BLaER1 (cell line): ENCODE results near the gene CLASP1.
"Not testable (repeated sequence)": the region's sequence is repeated elsewhere in the genome, so short reads cannot be mapped to it uniquely, and the experiment has no call there.

Experiments used
- H3K27ac ChIP-seq: shearing (Covaris generic); formaldehyde crosslinking; 2 replicates; pipeline ENCODE4 v1.8.1; 2022
- H3K27me3 ChIP-seq: shearing (Covaris generic); formaldehyde crosslinking; 2 replicates; pipeline ENCODE4 v1.8.1; 2022
- H3K36me3 ChIP-seq: shearing (Covaris generic); formaldehyde crosslinking; 2 replicates; pipeline ENCODE4 v1.8.1; 2022
- H3K4me1 ChIP-seq: shearing (Covaris generic); formaldehyde crosslinking; 2 replicates; pipeline ENCODE4 v1.8.1; 2022
- H3K4me2 ChIP-seq: shearing (Covaris generic); formaldehyde crosslinking; 2 replicates; pipeline ENCODE4 v1.8.1; 2022
- H3K4me3 ChIP-seq: shearing (Covaris generic); formaldehyde crosslinking; 2 replicates; pipeline ENCODE4 v1.8.1; 2022
- H3K9ac ChIP-seq: shearing (Covaris generic); formaldehyde crosslinking; 2 replicates; pipeline ENCODE4 v1.8.1; 2022
- H3K9me3 ChIP-seq: shearing (Covaris generic); formaldehyde crosslinking; 2 replicates; pipeline ENCODE4 v1.8.1; 2022
- H4K20me1 ChIP-seq: shearing (Covaris generic); formaldehyde crosslinking; 2 replicates; pipeline ENCODE4 v1.8.1; 2022
- Cebpa-rat ChIP-seq: shearing (Covaris generic); IDR thresholded peaks from 2 replicates; pipeline ENCODE4 v1.8.1; 2022

The CLASP1 gene

DNA sequence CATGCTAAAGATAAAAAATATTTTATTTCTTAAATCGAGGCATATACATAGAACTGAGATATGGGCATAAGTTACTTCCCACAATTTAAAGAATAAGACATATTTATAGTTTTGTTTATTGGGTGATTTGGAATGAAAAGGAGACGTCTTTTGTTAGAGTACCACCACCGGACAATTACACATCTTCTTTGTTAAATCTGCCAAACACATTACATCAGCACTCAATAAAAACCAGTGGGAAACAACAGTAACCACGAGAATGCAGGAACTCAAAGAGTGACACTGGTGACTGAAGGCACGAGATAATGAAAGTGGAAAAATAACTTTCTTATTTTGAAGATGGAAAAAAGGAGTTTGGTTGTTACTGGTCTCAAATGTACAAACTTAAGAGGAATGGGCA is 271.6 kb downstream of the CLASP1 start:
- Histone ChIP-seq H3K4me3 (no peak overlapping the region), H3K9me3 (peaks cover 7% of the 10 kb centered on the region), H4K20me1 (peaks cover 6% of the 10 kb centered on the region; the same call in 1 of the 2 replicates), H3K4me2 (no peak overlapping the region), H3K27ac (no peak overlapping the region), H3K9ac (no peak overlapping the region), H3K27me3 (no peaks in the 10 kb centered on the region), H3K36me3 (peaks cover 97% of the 10 kb centered on the region), H3K4me1 (peaks cover 9% of the 10 kb centered on the region; the same call in 1 of the 2 replicates)
- no peak for TF ChIP-seq Cebpa-rat

DNA sequence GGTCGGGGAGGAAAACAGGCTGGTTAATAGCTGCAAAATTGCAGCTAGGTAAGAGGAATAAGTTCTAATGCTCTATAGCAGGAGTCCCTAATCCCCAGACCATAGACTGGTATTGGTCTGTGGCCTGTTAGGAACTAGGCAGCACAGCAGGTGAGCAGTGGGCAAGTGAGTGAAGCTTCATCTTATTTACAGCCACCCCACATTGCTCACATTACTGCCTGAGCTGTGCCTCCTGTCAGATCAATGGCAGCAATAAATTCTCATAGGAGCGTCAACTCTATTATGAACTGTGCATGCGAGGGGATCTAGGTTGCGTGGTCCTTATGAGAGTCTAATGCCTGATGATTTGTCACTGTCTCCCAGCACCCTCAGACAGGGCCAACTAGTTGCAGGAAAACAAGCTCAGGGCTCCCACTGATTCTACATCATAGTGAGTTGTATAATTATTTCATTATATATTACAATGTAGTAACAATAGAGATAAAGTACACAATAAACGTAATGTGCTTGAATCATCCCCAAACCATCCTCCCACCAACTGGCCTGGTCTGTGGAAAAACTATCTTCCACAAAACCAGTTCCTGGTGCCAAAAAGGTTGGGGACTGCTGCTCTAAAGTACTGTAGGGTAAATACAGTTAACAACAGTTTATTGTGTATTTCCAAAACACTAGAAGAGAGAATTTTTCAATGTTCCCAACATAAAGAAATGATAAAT is 272.6 kb downstream of the CLASP1 start:
- H3K4me1 ChIP-seq = peaks cover 5% of the 10 kb centered on the region; the same call in 1 of the 2 replicates
- H3K9ac ChIP-seq = no peak overlapping the region
- no peak for TF ChIP-seq Cebpa-rat
- H3K27ac ChIP-seq = no peak overlapping the region
- H3K27me3 ChIP-seq = no peaks in the 10 kb centered on the region
- H3K9me3 ChIP-seq = peaks cover 7% of the 10 kb centered on the region
- H3K4me3 ChIP-seq = no peak overlapping the region
- H3K4me2 ChIP-seq = no peak overlapping the region
- peaks cover 6% of the 10 kb centered on the region; the same call in 1 of the 2 replicates for H4K20me1 ChIP-seq
- peaks cover 97% of the 10 kb centered on the region for H3K36me3 ChIP-seq

DNA sequence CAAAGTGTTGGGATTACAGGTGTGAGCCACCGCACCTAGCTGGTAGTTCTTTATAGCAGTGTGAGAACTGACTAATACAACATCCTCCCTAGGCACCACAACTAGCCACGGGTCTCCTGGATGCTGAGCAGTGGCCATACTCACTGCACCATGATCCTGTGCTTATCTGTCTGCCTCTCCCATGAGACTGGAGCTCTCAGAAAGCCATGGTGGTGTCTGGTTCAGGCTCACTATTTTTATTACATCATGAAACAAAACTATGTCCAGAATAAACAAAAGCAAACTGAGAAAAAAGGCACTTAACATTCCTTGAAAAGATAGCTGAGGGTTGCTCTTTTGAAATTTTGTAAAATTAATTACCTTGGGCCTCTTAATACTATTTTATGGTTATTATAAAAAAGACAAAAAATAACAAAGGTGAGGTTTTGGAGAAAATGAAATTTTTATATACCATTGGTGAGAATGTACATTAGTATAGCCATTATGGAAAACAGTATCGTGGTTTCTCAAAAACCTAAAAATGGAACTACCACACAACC is 273.6 kb downstream of the CLASP1 start:
- TF ChIP-seq Cebpa-rat = no peak
- peaks cover under 1% of the 10 kb centered on the region; the same call in 1 of the 2 replicates for H4K20me1 ChIP-seq
- H3K27ac ChIP-seq = no peak overlapping the region
- no peak overlapping the region for H3K4me3 ChIP-seq
- H3K9ac ChIP-seq = no peak overlapping the region
- H3K9me3 ChIP-seq = peaks cover 7% of the 10 kb centered on the region
- peaks cover 97% of the 10 kb centered on the region for H3K36me3 ChIP-seq
- no peaks in the 10 kb centered on the region for H3K27me3 ChIP-seq
- no peak overlapping the region for H3K4me2 ChIP-seq
- no peaks in the 10 kb centered on the region for H3K4me1 ChIP-seq

DNA sequence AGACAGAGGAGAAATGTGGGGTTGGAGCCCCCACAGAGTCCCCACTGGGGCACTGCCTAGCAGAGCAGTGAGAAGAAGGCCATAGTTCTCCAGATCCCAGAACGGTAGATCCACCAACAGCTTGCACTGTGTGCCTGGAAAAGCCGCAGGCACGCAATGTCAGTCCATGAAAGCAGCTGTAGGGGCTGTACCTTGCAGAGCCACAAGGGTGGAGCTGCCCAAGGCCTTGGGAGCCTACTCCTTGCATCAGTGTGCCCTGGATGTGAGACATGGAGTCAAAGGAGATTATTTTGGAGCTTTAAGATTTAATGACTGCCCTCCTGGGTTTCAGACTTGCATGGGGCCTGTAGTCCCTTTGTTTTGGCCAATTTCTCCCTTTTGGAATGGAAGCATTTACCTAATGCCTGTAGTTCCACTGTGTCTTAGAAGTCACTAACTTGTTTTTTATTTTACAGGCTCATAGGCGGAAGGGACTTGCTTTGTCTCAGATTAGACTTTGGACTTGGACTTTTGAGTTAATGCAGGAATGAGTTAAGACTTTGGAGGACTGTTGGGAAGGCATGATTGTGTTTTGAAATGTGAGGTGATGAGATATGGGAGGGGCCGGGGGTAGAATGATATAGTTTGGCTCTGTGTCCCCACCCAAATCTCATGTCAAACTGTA is 274.7 kb downstream of the CLASP1 start:
- not testable (repeated sequence) for H3K27ac ChIP-seq, H3K9ac ChIP-seq, H3K9me3 ChIP-seq, H4K20me1 ChIP-seq, H3K4me2 ChIP-seq, H3K4me3 ChIP-seq, H3K27me3 ChIP-seq, H3K4me1 ChIP-seq
- H3K36me3 ChIP-seq = peaks cover 93% of the 10 kb centered on the region

DNA sequence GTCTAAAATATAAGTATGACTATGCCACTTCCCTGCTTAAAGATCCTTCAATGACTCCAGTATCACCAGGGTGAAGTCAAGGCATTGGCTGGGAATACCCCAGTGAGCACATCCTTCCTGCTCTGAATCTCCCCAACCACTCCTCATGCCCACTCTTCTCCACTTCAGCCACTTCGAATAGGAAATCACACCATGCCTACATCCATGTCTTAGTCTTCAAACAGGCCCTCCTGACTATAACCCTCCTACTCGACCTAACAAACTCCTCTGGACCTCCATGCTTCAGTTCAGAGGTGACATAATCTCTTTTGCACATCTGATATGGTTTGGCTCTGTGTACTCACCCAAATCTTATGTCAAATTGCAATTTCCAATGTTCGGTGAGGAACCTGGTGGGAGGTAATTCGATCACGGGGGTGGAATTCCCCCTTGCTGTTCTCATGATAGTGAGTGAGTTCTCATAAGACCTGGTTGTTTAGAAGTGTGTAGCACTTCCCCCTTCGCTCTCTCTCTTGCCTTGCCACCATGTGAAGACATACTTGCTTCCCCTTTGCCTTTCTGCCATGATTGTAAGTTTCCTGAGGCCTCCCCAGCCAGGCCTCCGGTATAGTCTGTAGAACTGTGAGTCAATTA is 276.4 kb downstream of the CLASP1 start:
- peaks cover 7% of the 10 kb centered on the region for H3K9me3 ChIP-seq
- H3K4me1 ChIP-seq = no peaks in the 10 kb centered on the region
- H3K4me3 ChIP-seq = no peak overlapping the region
- peaks cover 90% of the 10 kb centered on the region for H3K36me3 ChIP-seq
- no peak for TF ChIP-seq Cebpa-rat
- H3K27ac ChIP-seq = no peak overlapping the region
- no peaks in the 10 kb centered on the region for H4K20me1 ChIP-seq
- no peak overlapping the region for H3K4me2 ChIP-seq
- H3K9ac ChIP-seq = no peak overlapping the region
- H3K27me3 ChIP-seq = no peaks in the 10 kb centered on the region

DNA sequence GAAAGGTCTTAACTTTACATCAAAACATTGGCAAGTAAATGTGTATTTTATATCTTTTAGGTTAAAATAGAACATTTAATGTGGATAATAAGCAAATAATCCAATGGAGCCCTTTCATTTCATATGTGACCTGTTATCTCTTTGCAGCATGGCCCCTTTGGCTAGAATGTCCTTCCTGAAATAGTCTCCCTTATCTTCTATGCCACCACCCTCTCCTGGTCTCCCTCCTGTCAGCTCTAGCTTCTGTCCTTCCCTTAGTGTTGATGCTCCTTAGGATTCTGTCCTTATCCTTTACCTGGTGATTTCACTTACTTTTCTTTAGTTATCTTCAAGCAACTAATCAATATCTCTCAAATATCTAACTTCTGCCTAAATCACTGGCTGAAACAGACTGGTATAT is 277.2 kb downstream of the CLASP1 start:
- H3K9me3 ChIP-seq = peaks cover 7% of the 10 kb centered on the region
- H4K20me1 ChIP-seq = no peaks in the 10 kb centered on the region
- TF ChIP-seq Cebpa-rat = no peak
- H3K4me1 ChIP-seq = no peaks in the 10 kb centered on the region
- H3K27me3 ChIP-seq = no peaks in the 10 kb centered on the region
- no peak overlapping the region for H3K27ac ChIP-seq
- H3K36me3 ChIP-seq = peaks cover 90% of the 10 kb centered on the region
- H3K4me2 ChIP-seq = no peak overlapping the region
- H3K9ac ChIP-seq = no peak overlapping the region
- no peak overlapping the region for H3K4me3 ChIP-seq

DNA sequence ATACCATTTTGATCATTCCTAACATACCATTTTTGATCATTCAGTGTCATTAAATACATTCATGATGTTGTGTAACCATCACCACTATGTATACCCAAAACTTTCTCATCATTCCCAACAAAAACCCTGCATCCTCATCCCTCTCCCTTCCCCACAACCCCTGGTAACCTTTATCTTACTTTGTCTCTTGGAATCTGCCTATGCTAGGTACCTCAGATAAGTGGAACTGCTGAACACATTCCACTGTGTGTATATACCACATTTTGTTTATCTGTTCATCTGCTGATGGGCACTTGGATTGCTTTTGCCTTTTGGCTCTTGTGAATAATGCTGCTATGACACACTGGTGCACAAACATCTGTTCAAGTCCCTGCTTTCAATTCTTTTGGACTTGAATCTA is 280.4 kb downstream of the CLASP1 start:
- peaks cover under 1% of the 10 kb centered on the region; the same call in 1 of the 2 replicates for H3K9me3 ChIP-seq
- no peak overlapping the region for H3K27ac ChIP-seq
- no peaks in the 10 kb centered on the region for H4K20me1 ChIP-seq
- no peak for TF ChIP-seq Cebpa-rat
- no peak overlapping the region for H3K9ac ChIP-seq
- no peak overlapping the region for H3K4me3 ChIP-seq
- H3K27me3 ChIP-seq = no peaks in the 10 kb centered on the region
- no peak overlapping the region for H3K4me2 ChIP-seq
- peaks cover 91% of the 10 kb centered on the region for H3K36me3 ChIP-seq
- H3K4me1 ChIP-seq = no peaks in the 10 kb centered on the region

DNA sequence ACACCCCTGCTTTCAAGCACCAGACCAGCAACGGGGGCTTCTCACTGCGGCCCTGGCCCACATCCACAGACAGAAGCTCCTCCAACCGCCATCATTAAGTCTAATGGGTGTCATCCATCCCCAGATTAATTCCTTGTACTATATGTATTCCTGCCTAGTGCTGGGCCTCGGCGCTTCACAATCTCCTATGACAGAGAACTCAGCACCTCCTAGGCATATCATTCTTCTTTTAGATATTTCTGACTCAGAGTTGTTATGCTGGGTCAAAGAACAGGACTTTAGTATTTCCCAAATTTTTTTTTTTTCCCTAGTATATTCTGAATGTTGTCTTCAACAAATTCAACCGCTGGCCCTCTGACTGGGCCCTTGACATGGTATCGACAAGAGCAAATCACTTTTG is 281.1 kb downstream of the CLASP1 start:
- H3K9ac ChIP-seq = no peak overlapping the region
- no peaks in the 10 kb centered on the region for H3K27me3 ChIP-seq
- peaks cover 91% of the 10 kb centered on the region for H3K36me3 ChIP-seq
- H3K4me1 ChIP-seq = no peaks in the 10 kb centered on the region
- H3K4me3 ChIP-seq = no peak overlapping the region
- no peaks in the 10 kb centered on the region for H4K20me1 ChIP-seq
- TF ChIP-seq Cebpa-rat = no peak
- H3K4me2 ChIP-seq = no peak overlapping the region
- H3K27ac ChIP-seq = no peak overlapping the region
- no peaks in the 10 kb centered on the region for H3K9me3 ChIP-seq

DNA sequence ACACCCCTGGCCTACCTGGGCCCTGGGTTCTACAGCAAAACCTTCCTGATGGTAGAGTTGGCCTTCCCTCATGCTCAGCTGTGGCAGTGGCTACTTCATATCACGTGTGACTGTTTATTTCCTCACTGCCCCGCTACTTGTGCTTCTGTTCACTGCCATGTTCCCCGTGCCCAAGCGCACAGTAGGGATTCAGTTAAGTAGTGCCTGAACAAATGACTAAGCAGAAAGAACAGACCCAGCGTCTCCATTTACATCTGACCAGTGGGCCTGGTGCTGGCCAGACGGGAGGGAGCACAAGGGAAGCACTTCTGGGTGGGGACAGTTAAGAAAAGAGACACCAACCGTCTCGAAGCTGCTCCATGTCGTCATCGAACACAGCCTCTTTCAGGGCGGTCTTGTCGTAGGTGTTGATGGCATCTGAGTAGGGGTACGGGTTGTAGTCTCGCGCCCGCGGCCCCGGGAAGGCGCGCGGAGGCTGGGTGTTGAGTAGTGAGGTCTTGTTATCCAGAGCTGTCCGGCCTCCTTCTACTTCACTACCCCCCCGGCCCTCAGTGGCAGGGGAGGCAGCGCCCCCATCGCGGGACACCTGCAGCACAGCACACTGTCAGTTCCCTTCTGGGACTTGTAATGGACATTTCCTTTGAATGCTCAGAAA is 281.9 kb downstream of the CLASP1 start:
- Histone ChIP-seq H3K27me3 (no peaks in the 10 kb centered on the region), H3K27ac (no peak overlapping the region), H3K4me2 (no peak overlapping the region), H3K9ac (no peak overlapping the region), H3K4me1 (no peaks in the 10 kb centered on the region), H3K36me3 (peaks cover 91% of the 10 kb centered on the region), H4K20me1 (peaks cover 5% of the 10 kb centered on the region; the same call in 1 of the 2 replicates), H3K9me3 (no peaks in the 10 kb centered on the region), H3K4me3 (no peak overlapping the region)
- no peak for TF ChIP-seq Cebpa-rat

DNA sequence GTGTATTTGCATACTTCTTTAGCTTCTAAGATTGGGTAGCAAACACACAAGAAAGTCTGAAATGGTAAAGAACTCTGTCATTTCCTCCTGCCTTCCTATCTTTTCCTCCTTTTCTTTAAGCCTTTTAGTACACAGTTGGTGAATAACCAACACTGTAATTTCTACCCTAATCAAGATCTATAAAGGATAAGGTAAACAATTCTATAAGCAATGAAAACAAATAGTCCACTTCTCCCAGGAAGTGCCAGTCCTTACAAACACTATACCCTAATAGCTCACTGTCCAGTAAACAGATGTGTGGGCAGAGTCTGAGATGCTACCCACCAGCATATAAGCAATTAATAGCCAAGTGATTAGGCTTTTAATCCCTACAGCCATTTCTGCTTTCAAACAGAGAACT is 283.2 kb downstream of the CLASP1 start:
- no peak overlapping the region for H3K4me2 ChIP-seq
- no peaks in the 10 kb centered on the region for H3K9me3 ChIP-seq
- no peak overlapping the region for H3K27ac ChIP-seq
- H4K20me1 ChIP-seq = peaks cover 7% of the 10 kb centered on the region; the same call in 1 of the 2 replicates
- H3K9ac ChIP-seq = no peak overlapping the region
- H3K27me3 ChIP-seq = no peaks in the 10 kb centered on the region
- H3K4me3 ChIP-seq = no peak overlapping the region
- TF ChIP-seq Cebpa-rat = no peak
- peaks cover 91% of the 10 kb centered on the region for H3K36me3 ChIP-seq
- H3K4me1 ChIP-seq = no peaks in the 10 kb centered on the region
